GM19328 (cell line): ENCODE measurements around the gene SSH3.
"Not testable (repeated sequence)": the region's sequence is repeated elsewhere in the genome, so short reads cannot be mapped to it uniquely, and the experiment has no call there.

Experiments used
- ATAC-seq: cut with Tn5 transposase; IDR thresholded peaks from one replicate; pipeline ENCODE4 v1.9.1; 2021; ENCODE audit warnings: mild to moderate bottlenecking, moderate library complexity; ENCODE audit not compliant: unreplicated experiment

Gene SSH3

GRCh38 chr11:67310246-67311050, 7.1 kb downstream of the SSH3 start:
- no peak for ATAC-seq

- no peak for ATAC-seq
Measured at GRCh38 chr11:67311051-67311555, 7.8 kb downstream of the SSH3 start.

- ATAC-seq, result no peak
Measured at GRCh38 chr11:67311556-67312082, 8.3 kb downstream of the SSH3 start.

- no peak for ATAC-seq
Measured at GRCh38 chr11:67312187-67313021, 9.1 kb downstream of the SSH3 start.

- no peak for ATAC-seq
Measured at GRCh38 chr11:67313125-67313890, 10.0 kb downstream of the SSH3 start.

GRCh38 chr11:67314218-67314617, 10.9 kb downstream of the SSH3 start:
- no peak for ATAC-seq

- no peak for ATAC-seq
Measured at GRCh38 chr11:67315325-67315909, 12.1 kb downstream of the SSH3 start.

- ATAC-seq, result no peak
Measured at GRCh38 chr11:67316882-67317204, 13.5 kb downstream of the SSH3 start.

- peak; percentile 79 for ATAC-seq
Measured at GRCh38 chr11:67317205-67317887, 14.0 kb downstream of the SSH3 start.

- ATAC-seq, result no peak
Measured at GRCh38 chr11:67317888-67318555, 14.7 kb downstream of the SSH3 start.

GRCh38 chr11:67318876-67319275, 15.5 kb downstream of the SSH3 start:
- not testable (repeated sequence) for ATAC-seq

- ATAC-seq, result no peak
Measured at GRCh38 chr11:67320011-67320410, 16.7 kb downstream of the SSH3 start.

- no peak for ATAC-seq
Measured at GRCh38 chr11:67320691-67321090, 17.4 kb downstream of the SSH3 start.

- no peak for ATAC-seq
Measured at GRCh38 chr11:67321313-67321871, 18.1 kb downstream of the SSH3 start.

GRCh38 chr11:67322049-67322448, 18.7 kb downstream of the SSH3 start:
- no peak for ATAC-seq

GRCh38 chr11:67323526-67323925, 20.2 kb downstream of the SSH3 start:
- no peak for ATAC-seq

- no peak for ATAC-seq
Measured at GRCh38 chr11:67332081-67332691, 28.9 kb downstream of the SSH3 start.

- no peak for ATAC-seq
Measured at GRCh38 chr11:67337257-67337656, 33.9 kb downstream of the SSH3 start.

- ATAC-seq, result no peak
Measured at GRCh38 chr11:67344264-67344663, 40.9 kb downstream of the SSH3 start.
